ENCODE results near the gene PTPRK. TPM values are rescaled to one million over a fixed set of nuclear protein-coding genes. Genes with fewer than 3 reads are reported as not detected.

PTPRK gene
- total RNA-seq, 2 experiments from 2014 or later = not detected

DNA sequence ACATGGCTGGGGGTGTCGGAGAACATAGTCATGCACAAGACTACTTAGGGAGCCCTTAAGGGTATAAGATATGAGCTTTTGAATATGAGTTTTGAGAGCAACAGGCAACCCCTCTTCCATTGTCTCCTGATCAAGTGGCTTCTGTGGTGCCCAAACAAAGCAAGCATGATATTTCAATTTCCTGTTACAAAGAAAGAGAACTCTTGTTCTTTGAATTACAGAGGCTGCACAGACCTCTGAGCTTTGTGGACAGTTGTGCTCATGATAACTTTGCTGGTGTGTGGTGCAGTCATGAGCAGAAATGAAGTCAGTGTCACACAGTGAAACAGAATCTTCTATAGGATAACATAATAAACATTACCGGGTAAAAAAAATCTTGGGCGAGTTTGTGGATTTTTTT is 552.7 kb downstream of the PTPRK start:
- intact Hi-C loops (cut with micrococcal nuclease; ENCODE audit: unreplicated experiment) = no loop called here
- Histone ChIP-seq H2AFZ (ENCODE audit: low read length) (no peak overlapping the region), H3K79me2 (ENCODE audit: insufficient read depth, low read depth, low read length) (no peaks in the 10 kb centered on the region), H3K9me2 (ENCODE audit: insufficient read depth, low read length) (no peaks in the 10 kb centered on the region), H4K20me1 (ENCODE audit: insufficient read depth, low read length) (no peaks in the 10 kb centered on the region), H3K4me3 (ENCODE audit: low read depth, low read length, poor library complexity, severe bottlenecking) (no peak overlapping the region), H3K36me3 (ENCODE audit: insufficient read depth, low read length) (no peaks in the 10 kb centered on the region), H3K4me1 (ENCODE audit: insufficient read depth, low read length, poor library complexity, severe bottlenecking) (no peaks in the 10 kb centered on the region), H3K4me2 (ENCODE audit: low read length) (no peak overlapping the region), H3K9me3 (ENCODE audit: low read length) (no peaks in the 10 kb centered on the region), H3K27ac (ENCODE audit: low read depth, low read length, poor library complexity, severe bottlenecking) (no peak overlapping the region)
- ChIA-PET CTCF (ENCODE audit: unreplicated experiment) (no interaction called here), POLR2A (no interaction called here)
- no peak for TF ChIP-seq EZH2phosphoT487 (IDR thresholded peaks at IDR 0.05; ENCODE audit: borderline replicate concordance, low read depth, low read length)
- TF ChIP-seq, protein P1, sequence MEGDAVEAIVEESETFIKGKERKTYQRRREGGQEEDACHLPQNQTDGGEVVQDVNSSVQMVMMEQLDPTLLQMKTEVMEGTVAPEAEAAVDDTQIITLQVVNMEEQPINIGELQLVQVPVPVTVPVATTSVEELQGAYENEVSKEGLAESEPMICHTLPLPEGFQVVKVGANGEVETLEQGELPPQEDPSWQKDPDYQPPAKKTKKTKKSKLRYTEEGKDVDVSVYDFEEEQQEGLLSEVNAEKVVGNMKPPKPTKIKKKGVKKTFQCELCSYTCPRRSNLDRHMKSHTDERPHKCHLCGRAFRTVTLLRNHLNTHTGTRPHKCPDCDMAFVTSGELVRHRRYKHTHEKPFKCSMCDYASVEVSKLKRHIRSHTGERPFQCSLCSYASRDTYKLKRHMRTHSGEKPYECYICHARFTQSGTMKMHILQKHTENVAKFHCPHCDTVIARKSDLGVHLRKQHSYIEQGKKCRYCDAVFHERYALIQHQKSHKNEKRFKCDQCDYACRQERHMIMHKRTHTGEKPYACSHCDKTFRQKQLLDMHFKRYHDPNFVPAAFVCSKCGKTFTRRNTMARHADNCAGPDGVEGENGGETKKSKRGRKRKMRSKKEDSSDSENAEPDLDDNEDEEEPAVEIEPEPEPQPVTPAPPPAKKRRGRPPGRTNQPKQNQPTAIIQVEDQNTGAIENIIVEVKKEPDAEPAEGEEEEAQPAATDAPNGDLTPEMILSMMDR (conservative IDR thresholded peaks at IDR 0.05; ENCODE audit: low read length) = no peak
- no peak for DNase-seq (ENCODE audit: low spot score)
- BruUV-seq (replicated peaks) = no TSS peak

DNA sequence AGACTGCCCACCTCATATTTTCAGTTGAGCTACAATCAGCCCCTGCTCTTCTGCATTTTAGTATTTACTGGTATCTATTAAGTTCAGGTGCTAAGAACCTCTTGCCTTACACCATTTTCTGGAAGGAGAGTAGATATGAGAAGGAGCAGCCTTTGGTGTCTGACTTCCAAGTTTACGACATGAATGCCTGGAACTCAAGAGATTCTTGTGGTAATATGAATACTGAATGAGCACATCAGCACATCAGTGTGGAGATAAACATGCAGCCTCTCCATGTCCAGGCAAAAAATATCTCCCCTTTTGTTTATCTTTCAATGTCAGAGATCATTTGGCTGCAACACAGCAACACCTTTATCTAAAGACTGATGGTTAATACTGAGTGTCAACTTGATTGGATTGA is 553.8 kb downstream of the PTPRK start:
- no peaks in the 10 kb centered on the region for H3K9me3 ChIP-seq (ENCODE audit: low read length)
- CTCF ChIA-PET (ENCODE audit: unreplicated experiment) = no interaction called here
- no peaks in the 10 kb centered on the region for H3K79me2 ChIP-seq (ENCODE audit: insufficient read depth, low read depth, low read length)
- H3K4me1 ChIP-seq (ENCODE audit: insufficient read depth, low read length, poor library complexity, severe bottlenecking) = no peaks in the 10 kb centered on the region
- H3K4me3 ChIP-seq (ENCODE audit: low read depth, low read length, poor library complexity, severe bottlenecking) = no peak overlapping the region
- TF ChIP-seq EZH2phosphoT487 (IDR thresholded peaks at IDR 0.05; ENCODE audit: borderline replicate concordance, low read depth, low read length) = no peak
- TF ChIP-seq, protein P1 (conservative IDR thresholded peaks at IDR 0.05; ENCODE audit: low read length) = no peak
- no peaks in the 10 kb centered on the region for H3K36me3 ChIP-seq (ENCODE audit: insufficient read depth, low read length)
- H2AFZ ChIP-seq (ENCODE audit: low read length) = no peak overlapping the region
- H3K27ac ChIP-seq (ENCODE audit: low read depth, low read length, poor library complexity, severe bottlenecking) = no peak overlapping the region
- DNase-seq (ENCODE audit: low spot score) = no peak
- BruUV-seq (replicated peaks) = no TSS peak
- H4K20me1 ChIP-seq (ENCODE audit: insufficient read depth, low read length) = no peaks in the 10 kb centered on the region
- intact Hi-C loops (cut with micrococcal nuclease; ENCODE audit: unreplicated experiment) = no loop called here
- POLR2A ChIA-PET = no interaction called here
- no peaks in the 10 kb centered on the region for H3K9me2 ChIP-seq (ENCODE audit: insufficient read depth, low read length)
- no peak overlapping the region for H3K4me2 ChIP-seq (ENCODE audit: low read length)

DNA sequence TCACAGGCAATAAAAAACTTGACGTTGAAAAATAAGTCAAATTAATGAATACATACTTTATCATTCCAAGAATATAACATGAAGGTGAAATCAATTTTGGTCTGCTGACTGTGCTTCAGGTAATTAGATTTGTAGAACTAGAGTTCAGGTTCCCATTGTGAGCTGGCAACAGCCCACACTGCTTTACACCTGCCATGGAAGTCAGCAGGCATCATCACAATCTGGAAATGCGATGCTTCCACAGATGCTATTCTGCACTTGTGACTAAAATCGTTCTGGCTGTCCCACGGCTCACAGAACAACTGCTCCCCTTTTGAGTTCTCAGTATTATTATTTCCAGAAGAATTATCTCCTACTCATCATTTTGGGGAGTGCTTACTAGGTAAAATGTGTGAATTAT is 556.9 kb downstream of the PTPRK start:
- Histone ChIP-seq H3K9me3 (ENCODE audit: low read length) (no peaks in the 10 kb centered on the region), H3K4me1 (ENCODE audit: insufficient read depth, low read length, poor library complexity, severe bottlenecking) (no peaks in the 10 kb centered on the region), H3K36me3 (ENCODE audit: insufficient read depth, low read length) (no peaks in the 10 kb centered on the region), H3K27ac (ENCODE audit: low read depth, low read length, poor library complexity, severe bottlenecking) (no peak overlapping the region), H3K79me2 (ENCODE audit: insufficient read depth, low read depth, low read length) (no peaks in the 10 kb centered on the region), H4K20me1 (ENCODE audit: insufficient read depth, low read length) (no peaks in the 10 kb centered on the region), H3K9me2 (ENCODE audit: insufficient read depth, low read length) (no peaks in the 10 kb centered on the region), H2AFZ (ENCODE audit: low read length) (no peak overlapping the region), H3K4me2 (ENCODE audit: low read length) (no peak overlapping the region), H3K4me3 (ENCODE audit: low read depth, low read length, poor library complexity, severe bottlenecking) (no peak overlapping the region)
- TF ChIP-seq, protein P1 (conservative IDR thresholded peaks at IDR 0.05; ENCODE audit: low read length) = no peak
- TF ChIP-seq EZH2phosphoT487 (IDR thresholded peaks at IDR 0.05; ENCODE audit: borderline replicate concordance, low read depth, low read length) = no peak
- DNase-seq (ENCODE audit: low spot score) = no peak
- POLR2A ChIA-PET = no interaction called here
- intact Hi-C loops (cut with micrococcal nuclease; ENCODE audit: unreplicated experiment) = no loop called here
- CTCF ChIA-PET (ENCODE audit: unreplicated experiment) = no interaction called here
- BruUV-seq (replicated peaks) = no TSS peak
